Measurements from ENCODE around the gene LYRM4. TPM values are rescaled to one million over a fixed set of nuclear protein-coding genes. Genes with fewer than 3 reads are reported as not detected.

The LYRM4 gene
- total RNA-seq, 2 experiments from 2014 or later, result 24.8 to 28.1 TPM

GRCh38 chr6:5084360-5084780, 176.4 kb downstream of the LYRM4 start:
- no peaks in the 10 kb centered on the region for H3K36me3 Mint-ChIP-seq (ENCODE audit: low read depth)
- H3K27ac Mint-ChIP-seq, result no peak overlapping the region
- H3K27me3 Mint-ChIP-seq, result peaks cover 51% of the 10 kb centered on the region
- Histone ChIP-seq H3K4me3 (ENCODE audit: low read length) (peak overlapping the region; percentile 12), H3K36me3 (ENCODE audit: insufficient read depth, low read length) (no peaks in the 10 kb centered on the region), H3K27me3 (ENCODE audit: control insufficient read depth in 1 of 2, insufficient read depth in 2 of 2, low read length in 2 of 2) (peaks cover 27 to 60% of the 10 kb centered on the region in 2 experiments), H3K9me3 (ENCODE audit: control insufficient read depth in 1 of 2, insufficient read depth in 1 of 2, low read length in 2 of 2) (peaks cover 0 to 12% of the 10 kb centered on the region in 2 experiments), H3K27ac (ENCODE audit: low read depth in 1 of 2, low read length in 2 of 2) (no peak overlapping the region), H3K4me1 (ENCODE audit: insufficient read depth, low read length) (peaks cover 10% of the 10 kb centered on the region)
- POLR2A ChIA-PET, result no interaction called here
- no peak overlapping the region for H3K4me3 Mint-ChIP-seq
- H3K9me3 Mint-ChIP-seq, result no peaks in the 10 kb centered on the region
- intact Hi-C loops (cut with DNase I, micrococcal nuclease), result no loop called here
- ATAC-seq (ENCODE audit: poor library complexity), result no peak
- H3K4me1 Mint-ChIP-seq (ENCODE audit: low read depth), result no peaks in the 10 kb centered on the region
- no peak for TF ChIP-seq CTCF (IDR thresholded peaks at IDR 0.05)
- CTCF ChIA-PET, result no interaction called here
- no peak for DNase-seq

- peaks cover 0 to 12% of the 10 kb centered on the region in 2 experiments for H3K9me3 ChIP-seq (ENCODE audit: control insufficient read depth in 1 of 2, insufficient read depth in 1 of 2, low read length in 2 of 2)
- H3K36me3 Mint-ChIP-seq (ENCODE audit: low read depth), result no peaks in the 10 kb centered on the region
- no peaks in the 10 kb centered on the region for H3K4me1 Mint-ChIP-seq (ENCODE audit: low read depth)
- peaks cover 51% of the 10 kb centered on the region for H3K27me3 Mint-ChIP-seq
- ChIA-PET CTCF (no interaction called here), POLR2A (no interaction called here)
- no peak overlapping the region for H3K4me3 Mint-ChIP-seq
- DNase-seq (no peak), ATAC-seq (ENCODE audit: poor library complexity) (no peak)
- no peak overlapping the region for H3K4me3 ChIP-seq (ENCODE audit: low read length)
- peaks cover 10% of the 10 kb centered on the region for H3K4me1 ChIP-seq (ENCODE audit: insufficient read depth, low read length)
- intact Hi-C loops (cut with DNase I, micrococcal nuclease), result no loop called here
- H3K27me3 ChIP-seq (ENCODE audit: control insufficient read depth in 1 of 2, insufficient read depth in 2 of 2, low read length in 2 of 2), result peaks cover 27 to 59% of the 10 kb centered on the region in 2 experiments
- H3K27ac Mint-ChIP-seq, result no peak overlapping the region
- no peak for TF ChIP-seq CTCF (IDR thresholded peaks at IDR 0.05)
- H3K9me3 Mint-ChIP-seq, result no peaks in the 10 kb centered on the region
- no peaks in the 10 kb centered on the region for H3K36me3 ChIP-seq (ENCODE audit: insufficient read depth, low read length)
- H3K27ac ChIP-seq (ENCODE audit: low read depth in 1 of 2, low read length in 2 of 2), result no peak overlapping the region
These were observed 176.9 kb downstream of the LYRM4 start for GRCh38 chr6:5083813-5084359.

GRCh38 chr6:5083307-5083583, 177.5 kb downstream of the LYRM4 start:
- ChIA-PET POLR2A (no interaction called here), CTCF (no interaction called here)
- Histone ChIP-seq H3K4me3 (ENCODE audit: low read length) (no peak overlapping the region), H3K9me3 (ENCODE audit: control insufficient read depth in 1 of 2, insufficient read depth in 1 of 2, low read length in 2 of 2) (peaks cover 0 to 12% of the 10 kb centered on the region in 2 experiments), H3K27me3 (ENCODE audit: control insufficient read depth in 1 of 2, insufficient read depth in 2 of 2, low read length in 2 of 2) (peaks cover 27 to 53% of the 10 kb centered on the region in 2 experiments), H3K27ac (ENCODE audit: low read depth in 1 of 2, low read length in 2 of 2) (no peak overlapping the region), H3K4me1 (ENCODE audit: insufficient read depth, low read length) (peaks cover 10% of the 10 kb centered on the region), H3K36me3 (ENCODE audit: insufficient read depth, low read length) (no peaks in the 10 kb centered on the region)
- no peak for ATAC-seq (ENCODE audit: poor library complexity)
- TF ChIP-seq CTCF (IDR thresholded peaks at IDR 0.05), result no peak
- Mint-ChIP-seq H3K4me3 (no peak overlapping the region), H3K27me3 (peaks cover 46% of the 10 kb centered on the region), H3K27ac (no peak overlapping the region), H3K36me3 (ENCODE audit: low read depth) (no peaks in the 10 kb centered on the region), H3K9me3 (no peaks in the 10 kb centered on the region), H3K4me1 (ENCODE audit: low read depth) (no peaks in the 10 kb centered on the region)
- no peak for DNase-seq
- intact Hi-C loops (cut with DNase I, micrococcal nuclease), result no loop called here

Data from CD4-positive, alpha-beta T cell (primary cell).